Fibroblast of skin of right quadriceps (primary cell): ENCODE measurements around the gene INSRR.

Source experiments
- DNase-seq: peaks from one replicate; pipeline ENCODE4 v3.0.0-alpha.2; 2013

The INSRR gene

DNA sequence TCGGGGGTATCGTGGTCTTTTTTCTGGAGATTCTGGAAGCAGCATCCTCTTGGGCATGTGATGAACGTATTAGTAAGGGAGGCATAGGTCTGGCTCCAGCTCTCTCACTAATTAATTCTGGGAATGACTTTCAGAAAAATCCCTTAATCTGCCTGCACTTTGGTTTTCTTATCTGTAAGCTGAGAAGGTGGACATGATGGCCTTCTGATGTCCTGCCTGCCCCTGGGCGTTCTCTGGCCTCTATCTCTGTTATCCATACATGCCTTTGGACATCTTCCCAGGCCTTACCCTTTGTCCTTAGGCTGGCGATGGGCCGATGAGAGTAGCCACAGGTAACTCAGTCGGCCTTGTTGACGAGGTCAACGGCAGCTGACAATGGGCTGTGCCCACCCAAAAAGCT is 10.5 kb upstream of the INSRR start:
- no peak for DNase-seq

DNA sequence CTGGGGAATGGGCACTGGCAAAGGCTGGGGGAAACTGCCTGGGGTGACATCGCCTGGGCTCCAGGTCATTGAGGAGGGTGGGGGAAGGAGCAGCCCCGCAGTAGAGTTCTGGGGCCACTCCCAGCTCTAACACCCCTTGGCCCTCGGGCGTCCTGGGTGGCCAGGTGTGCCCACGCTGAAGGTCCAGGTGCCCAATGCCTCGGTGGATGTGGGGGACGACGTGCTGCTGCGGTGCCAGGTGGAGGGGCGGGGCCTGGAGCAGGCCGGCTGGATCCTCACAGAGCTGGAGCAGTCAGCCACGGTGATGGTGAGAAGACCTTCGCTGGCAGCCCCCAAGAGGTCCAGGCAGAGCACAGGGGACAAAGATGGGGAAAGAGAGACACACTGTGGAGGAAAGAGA is 9.4 kb upstream of the INSRR start:
- no peak for DNase-seq

DNA sequence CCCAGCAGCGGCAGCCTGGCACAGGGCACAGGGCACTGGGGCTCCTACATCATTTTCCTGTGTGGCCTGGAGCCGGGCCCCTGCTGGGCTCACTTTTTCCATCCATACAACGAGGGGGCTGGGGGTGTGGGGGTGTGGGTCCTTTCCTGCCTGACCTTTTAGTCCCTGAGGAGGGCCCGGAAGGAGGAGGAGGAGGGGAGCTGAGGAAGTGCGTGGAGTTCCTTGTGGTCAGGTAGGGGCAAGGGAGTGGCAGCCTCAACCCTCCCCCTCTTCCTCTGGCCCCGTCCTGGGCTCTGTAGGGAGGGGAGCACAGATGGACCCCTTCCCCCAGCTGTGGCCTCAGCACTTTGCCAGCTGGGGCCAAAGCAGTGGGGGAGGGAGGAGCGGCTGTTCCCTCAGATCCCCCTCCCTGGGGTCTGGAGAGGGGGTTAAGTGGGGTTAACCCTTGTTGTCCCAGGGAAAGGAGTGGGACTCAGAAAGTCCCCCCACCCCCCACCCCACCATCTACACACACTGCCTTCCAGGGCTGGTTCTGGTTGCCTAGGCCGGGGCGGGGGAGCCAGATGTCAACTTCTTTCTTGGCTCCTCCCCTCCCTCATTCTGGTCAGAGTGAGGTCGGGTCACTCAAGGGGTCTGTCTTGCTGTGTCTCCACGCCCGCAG is 7.5 kb upstream of the INSRR start:
- no peak for DNase-seq

DNA sequence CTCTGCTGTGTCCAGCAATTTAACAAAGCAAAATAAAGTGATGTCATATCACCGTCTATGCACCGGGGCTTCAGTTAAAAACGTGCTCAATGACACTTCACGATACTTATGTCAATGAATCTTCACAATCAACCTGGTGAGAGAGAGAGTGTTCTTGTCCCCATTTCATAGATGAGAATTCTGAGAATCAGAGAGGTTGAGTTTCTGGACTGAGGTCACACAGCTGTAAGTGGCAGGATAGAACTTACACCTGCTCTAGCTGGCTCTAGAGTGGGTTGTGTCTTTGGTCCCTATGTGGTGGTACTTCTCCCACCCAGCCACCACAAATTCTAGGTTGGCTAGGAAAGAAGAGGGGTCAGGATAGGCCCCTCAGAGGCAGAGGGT is 6.9 kb upstream of the INSRR start:
- no peak for DNase-seq

DNA sequence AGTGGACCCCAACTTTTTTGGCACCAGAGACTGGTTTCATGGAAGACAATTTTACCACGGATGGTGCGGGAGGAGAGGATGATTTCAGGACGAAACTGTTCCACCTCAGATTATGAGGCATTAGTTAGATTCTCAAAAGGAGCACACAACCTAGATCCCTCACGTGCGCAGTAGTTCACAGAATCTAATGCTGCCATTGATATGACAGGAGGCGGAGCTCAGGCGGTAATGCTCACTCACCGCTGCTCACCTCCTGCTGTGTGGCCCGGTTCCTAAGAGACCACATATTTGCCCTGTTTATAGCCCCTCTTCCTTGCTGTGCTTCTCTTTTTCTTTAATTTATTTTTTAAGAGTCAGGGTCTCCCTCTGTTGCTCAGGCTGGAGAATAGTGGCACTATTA is 6.3 kb upstream of the INSRR start:
- no peak for DNase-seq

- no peak for DNase-seq
Observed at GRCh38 chr1:156864796-156865195, 5.9 kb upstream of the INSRR start.

DNA sequence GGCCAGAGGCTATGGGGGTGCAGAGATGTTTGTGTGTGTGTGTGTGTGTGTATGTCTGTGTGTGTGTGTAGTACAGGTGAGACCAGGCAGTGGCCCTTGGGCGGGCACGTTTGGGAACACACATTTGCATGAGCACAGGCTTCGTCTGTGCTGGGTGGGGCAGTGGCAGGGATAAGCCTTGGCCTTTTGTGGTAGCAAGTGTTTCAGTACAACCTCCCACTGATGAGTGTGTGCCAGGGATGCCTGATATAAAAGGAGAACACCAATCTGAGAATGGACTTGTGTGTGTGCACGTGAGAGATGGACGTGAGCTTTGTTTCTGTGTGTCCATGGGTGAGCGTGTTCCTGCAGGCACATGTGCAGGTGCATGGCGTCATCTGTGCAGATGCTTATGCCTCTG is 4.7 kb upstream of the INSRR start:
- DNase-seq = no peak

DNA sequence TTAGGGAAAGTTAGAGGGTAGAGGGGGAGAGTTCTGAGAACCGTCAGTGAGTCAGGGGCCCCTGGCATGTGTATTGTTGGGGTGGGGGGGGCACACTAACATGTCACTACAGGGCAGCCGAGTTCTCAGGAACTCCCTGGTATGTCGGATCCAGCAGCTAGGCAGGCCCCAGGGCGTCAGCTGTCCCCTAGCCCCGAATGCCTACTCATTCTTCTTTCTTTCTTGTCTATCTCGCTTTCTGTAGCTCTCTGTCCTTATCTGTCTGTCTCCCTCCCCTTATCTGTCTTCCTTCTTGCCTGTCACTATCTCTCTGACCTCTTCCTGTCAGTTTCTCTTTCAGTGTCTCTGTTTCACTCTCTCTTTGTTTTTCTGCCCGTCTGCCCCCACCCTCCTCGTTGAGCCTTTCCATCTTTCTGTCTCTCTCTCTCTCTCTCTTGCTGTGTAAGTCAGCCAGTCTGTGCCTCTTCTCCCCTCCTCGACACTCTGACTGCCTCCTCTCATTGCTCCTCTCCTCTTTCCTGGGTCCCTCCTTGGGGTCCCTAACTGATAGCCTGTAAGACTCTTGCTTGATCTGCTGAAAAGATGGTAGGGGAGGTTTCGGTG is 4.2 kb upstream of the INSRR start:
- DNase-seq = no peak

DNA sequence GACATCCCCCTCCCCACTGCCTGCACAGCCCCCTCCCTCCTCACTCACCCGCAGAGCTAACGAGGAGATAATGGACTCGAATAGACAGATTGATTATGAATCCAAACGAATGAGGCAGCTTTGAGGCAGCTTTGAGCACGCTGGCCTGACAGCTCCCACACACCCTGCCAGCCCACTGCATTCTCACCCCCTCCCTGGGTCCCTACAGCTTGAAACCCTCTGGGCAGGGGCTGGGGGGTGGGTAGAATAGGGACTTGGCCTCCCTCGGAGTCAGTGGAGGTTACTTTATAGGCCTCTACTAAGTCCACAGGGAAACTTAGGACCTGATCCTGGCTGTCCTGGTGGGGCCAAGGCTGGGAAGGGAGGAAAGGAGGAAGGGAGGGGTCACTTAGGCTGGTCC is 3.7 kb upstream of the INSRR start:
- DNase-seq = no peak

DNA sequence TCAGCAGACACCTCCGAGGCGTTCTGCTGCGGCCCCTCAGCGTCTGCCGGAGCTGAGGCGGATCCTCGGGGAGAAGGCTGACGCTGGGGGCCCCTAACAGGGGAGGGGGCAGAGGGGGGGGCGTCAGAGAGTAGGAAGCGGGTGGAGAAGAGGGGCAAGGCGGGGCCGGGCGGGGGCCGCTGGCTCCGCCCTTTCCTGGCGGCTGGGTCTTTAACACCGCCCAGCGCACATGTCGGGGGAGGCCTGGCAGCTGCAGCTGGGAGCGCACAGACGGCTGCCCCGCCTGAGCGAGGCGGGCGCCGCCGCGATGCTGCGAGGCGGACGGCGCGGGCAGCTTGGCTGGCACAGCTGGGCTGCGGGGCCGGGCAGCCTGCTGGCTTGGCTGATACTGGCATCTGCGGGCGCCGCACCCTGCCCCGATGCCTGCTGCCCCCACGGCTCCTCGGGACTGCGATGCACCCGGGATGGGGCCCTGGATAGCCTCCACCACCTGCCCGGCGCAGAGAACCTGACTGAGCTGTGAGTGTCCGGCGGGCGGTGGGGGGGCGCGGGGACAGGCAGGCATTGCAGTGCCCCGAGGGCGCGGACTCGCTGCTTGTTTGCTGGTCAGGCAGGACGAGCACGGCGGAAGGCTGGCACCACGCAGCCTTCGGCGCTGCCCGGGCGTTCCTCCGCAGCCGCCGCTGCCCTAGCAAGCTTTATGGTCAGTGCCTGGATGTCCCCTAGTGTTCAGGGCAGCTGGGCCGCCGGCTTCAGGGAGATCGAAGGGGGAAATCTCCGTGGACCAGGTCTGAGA is 1.9 kb upstream of the INSRR start, which contains the start of gene NTRK1:
TSS of gene NTRK1 (plus strand) at position 238 of the 796 bp plus-strand sequence. CDS start at position 308, 70 bp downstream.
- peak; percentile 34 for DNase-seq

DNA sequence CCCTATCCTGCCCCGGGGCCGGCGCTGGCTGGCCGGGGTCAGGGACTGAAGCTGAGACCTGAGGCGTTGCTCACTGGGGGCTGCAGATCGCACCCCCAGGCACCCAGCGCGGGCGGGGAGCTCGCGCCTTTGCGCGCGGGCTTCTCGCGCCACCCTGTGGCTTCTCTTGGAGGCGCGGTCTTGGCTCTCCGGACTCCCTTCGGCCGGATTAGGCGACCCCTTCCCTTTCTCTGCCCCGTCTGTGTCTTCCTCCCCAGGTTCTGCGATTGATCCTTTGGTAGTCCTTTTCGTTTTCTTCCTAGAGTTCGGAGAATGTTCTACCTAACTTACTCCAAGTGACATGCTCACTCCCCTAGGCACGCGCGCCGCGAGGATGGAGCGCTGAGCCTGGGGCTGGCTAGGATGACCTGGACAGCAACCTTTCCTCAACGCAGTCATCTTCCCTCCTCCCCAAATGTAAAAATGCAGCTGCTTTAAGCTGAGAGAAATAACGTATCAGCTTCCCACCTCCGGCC is 1.3 kb upstream of the INSRR start:
- peak; percentile 38 for DNase-seq

GRCh38 chr1:156859523-156860112 is 701 bp upstream of the INSRR start:
- no peak for DNase-seq

- no peak for DNase-seq
Observed at GRCh38 chr1:156858555-156858956, 361 bp downstream of the INSRR start.

GRCh38 chr1:156857532-156857931 is 1.4 kb downstream of the INSRR start:
- DNase-seq = no peak

- no peak for DNase-seq
Observed at GRCh38 chr1:156856282-156856785, 2.6 kb downstream of the INSRR start.

DNA sequence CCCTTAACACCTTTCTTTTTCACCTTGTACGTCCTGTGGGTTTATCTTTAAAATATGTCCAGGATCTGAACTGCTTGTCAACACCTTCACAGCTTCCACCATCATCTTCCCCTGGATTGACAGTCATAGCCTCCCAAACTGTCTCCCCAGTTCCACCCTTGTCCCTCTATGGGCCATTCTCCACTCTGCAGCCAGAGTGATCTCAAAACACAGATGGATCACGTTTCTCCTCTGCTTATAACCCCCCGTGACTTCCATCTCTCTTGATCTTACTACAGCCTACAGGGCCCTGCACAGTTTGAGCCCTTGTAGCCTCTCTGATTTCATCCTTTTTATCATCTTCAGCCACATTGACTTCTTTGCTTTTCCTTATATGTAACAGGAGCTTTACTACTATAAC is 4.3 kb downstream of the INSRR start:
- DNase-seq = no peak

GRCh38 chr1:156853761-156854160 is 5.2 kb downstream of the INSRR start:
- DNase-seq = no peak

GRCh38 chr1:156852418-156852874 is 6.5 kb downstream of the INSRR start:
- DNase-seq = no peak

- DNase-seq = no peak
Observed at GRCh38 chr1:156851779-156852417, 7.0 kb downstream of the INSRR start.

- no peak for DNase-seq
Observed at GRCh38 chr1:156849151-156849496, 9.8 kb downstream of the INSRR start.

DNA sequence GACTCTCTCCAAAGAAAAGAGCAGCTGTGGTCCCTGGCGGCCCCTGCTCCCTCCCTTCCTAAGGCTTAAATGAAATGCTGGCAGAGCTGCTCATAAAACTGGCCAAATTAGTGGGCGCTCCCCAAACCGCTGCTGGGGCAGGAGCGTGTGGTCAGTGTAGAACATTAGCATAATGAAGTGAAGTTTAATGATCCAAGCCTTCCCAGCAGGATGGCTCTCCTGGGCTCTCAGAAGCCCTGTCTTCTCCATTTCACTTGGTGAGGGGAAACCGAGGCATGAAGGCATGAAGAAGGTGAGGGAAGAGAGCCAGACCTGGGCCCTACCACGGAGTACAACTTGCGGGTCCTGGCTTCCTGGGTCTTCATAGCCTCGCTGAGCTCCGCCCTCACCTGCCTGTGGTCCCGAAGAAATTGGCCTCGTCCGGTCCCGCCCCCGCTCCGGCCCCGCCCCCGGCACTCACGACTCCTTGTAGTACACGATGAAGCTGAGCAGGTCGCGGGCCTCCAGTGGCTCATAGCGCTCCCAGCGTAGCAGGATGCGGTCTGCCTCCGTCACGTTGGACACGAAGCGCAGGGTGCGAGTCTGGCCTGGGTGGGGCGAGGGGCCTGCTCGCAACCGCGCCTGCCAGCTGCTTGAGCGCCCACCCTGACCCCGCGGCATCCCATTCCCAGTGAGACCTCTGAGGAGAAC is 10.3 kb downstream of the INSRR start:
- no peak for DNase-seq
